ENCODE measurements around the gene IQGAP1.

IQGAP1 gene

DNA sequence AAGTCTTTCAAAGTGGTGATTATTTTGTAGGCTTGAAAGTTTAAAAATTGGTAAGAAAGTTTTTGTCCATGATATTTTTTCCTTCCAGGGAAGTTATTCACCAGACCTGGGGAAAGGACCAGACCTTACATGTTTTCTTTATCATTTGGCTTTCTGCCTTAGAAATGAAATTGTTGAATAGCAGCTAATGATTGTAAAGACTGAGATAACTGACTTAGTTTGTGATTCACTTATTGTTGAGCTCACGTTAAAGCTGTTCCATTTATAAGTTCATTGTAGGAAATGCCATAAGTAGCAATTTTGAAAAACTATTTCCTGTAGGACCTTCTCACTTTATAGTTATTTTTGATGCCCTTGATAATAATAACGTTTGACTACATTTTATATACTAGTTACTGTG, 51.9 kb downstream of the IQGAP1 start:
- no peak for DNase-seq (ENCODE audit: low read depth)

- no peak for DNase-seq (ENCODE audit: low read depth)
Measured at GRCh38 chr15:90441027-90441426, 53.0 kb downstream of the IQGAP1 start.

DNA sequence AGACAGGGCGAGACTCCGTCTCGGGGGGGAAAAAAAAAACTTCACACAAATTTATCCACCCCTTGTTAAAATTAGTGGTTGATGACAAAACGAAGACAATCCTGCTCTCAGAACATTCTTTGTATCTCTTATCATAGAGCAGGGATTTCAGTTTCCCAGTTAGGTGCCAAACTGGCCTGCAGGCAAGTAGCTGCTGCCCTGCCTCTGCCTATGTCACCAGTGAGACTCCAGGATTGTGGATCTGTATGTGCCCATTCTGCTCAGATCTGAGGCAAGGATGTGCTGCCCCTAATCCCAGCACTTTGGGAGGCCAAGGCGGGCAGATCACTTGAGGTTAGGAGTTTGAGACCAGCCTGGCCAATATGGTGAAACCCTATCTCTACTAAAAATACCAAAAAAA, 54.4 kb downstream of the IQGAP1 start:
- DNase-seq (ENCODE audit: low read depth) = no peak

DNA sequence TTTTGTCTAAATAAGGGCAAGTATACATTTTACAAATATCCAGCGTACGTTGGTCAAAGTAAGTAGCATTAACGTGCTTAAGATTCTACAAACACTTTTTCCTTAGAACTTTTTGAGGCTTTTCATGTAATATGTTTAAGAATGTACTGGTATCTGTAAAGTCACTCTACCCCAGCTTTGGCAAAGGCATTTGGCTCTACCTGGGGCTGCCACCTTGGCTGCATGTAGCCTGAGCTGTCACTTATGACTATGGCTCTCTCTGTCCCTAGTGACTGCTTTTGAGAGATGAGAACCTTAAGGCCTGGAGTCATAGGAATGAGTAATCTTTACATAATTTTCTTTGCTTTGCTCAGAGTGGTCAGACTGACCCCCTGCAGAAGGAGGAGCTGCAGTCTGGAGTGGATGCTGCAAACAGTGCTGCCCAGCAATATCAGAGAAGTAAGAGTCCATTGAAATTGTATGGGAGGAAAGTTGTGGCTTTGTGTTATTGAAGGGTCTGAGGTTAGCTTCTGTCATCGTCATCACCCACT, 61.2 kb downstream of the IQGAP1 start:
- DNase-seq (ENCODE audit: low read depth) = no peak

GRCh38 chr15:90451053-90451850, 63.2 kb downstream of the IQGAP1 start:
- no peak for DNase-seq (ENCODE audit: low read depth)

DNA sequence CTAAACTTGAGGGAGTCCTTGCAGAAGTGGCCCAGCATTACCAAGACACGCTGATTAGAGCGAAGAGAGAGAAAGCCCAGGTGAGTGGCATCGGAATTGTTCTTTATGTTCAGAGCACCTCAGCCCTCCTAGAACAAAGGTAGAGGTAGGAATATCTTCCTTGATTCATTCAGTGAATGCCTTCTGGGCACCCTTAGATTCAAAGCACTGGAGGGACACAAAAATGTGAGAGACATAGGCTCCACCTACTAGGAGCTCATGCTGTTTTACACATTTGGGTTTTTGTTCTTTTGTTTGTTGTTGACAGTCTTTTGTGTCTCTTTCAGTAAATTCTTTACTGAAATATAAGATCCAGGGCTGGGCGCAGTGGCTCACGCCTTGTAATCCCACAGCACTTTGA, 68.2 kb downstream of the IQGAP1 start:
- DNase-seq (ENCODE audit: low read depth) = no peak

- DNase-seq (ENCODE audit: low read depth) = no peak
Measured at GRCh38 chr15:90458061-90458460, 70.0 kb downstream of the IQGAP1 start.

DNA sequence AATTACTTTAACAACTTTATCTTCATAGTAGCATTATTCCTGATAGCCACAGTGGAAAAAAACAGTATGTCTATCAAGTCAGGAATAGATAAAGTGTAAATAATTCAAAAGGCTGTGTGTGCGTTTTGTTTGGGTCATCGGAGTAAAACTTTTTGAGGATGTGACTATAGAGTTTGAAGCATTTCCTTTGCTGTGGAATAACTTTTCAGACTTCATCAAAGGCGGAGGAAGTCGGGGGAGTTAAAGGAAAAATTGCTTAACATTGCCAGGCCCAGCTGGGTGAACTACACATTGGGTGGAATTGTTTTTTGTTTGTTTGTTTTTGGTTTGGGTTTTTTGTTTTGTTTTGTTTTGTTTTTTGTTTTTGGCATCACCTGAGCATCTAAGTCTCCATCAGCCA, 71.3 kb downstream of the IQGAP1 start:
- no peak for DNase-seq (ENCODE audit: low read depth)

DNA sequence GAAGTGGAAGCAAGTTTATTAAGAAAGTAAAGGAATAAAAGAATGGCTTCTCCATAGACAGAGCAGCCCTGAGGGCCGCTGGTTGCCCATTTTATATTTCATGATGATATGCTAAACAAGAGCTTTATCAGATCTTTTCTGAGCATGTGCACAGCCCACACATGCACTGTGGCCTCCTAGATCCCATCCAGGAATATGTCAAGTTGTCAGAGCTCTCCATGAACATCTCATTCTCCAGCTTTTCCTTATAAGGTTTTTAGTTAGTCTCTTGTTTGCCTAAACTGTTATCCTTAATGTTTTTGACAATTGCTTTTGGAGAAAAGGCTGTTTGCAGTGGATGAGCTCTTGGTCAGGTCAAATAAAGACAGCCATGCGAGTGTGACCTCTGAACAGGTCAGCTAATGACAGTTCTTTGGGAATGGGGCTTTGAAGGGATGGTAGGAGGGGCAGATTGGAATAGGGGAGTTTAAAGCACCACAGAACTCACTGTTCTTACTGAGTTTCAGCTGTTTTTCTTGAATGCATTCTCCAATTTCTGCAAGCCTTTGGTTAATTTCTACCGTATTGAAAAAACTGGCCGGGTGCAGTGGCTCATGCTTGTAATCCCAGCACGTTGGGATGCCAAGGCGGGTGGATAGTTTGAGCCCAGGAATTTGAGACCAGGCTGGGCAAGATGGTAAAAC, 72.2 kb downstream of the IQGAP1 start:
- no peak for DNase-seq (ENCODE audit: low read depth)

GRCh38 chr15:90463381-90463780, 75.3 kb downstream of the IQGAP1 start:
- no peak for DNase-seq (ENCODE audit: low read depth)

- no peak for DNase-seq (ENCODE audit: low read depth)
Measured at GRCh38 chr15:90465140-90465929, 77.3 kb downstream of the IQGAP1 start.

DNA sequence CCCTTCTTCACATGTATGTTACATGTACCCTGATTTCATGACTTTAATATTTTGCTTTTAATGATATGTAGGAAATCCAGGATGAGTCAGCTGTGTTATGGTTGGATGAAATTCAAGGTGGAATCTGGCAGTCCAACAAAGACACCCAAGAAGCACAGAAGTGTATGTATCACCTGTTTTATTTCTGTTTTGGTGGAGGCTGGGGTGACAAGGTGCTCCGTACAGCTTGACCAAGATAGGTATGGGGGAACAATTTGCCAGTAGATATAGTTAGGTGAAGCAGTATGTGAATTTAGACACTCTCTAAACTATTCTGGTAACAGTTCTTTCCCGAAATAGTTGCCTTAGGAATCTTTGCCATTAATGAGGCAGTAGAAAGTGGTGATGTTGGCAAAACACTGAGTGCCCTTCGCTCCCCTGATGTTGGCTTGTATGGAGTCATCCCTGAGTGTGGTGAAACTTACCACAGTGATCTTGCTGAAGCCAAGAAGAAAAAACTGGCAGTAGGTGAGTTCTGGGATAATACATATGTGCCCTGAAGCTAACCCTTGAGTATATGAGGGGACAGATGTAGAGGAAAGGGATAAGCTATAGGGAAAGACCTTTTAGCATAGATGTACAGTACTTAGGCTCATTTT, 78.0 kb downstream of the IQGAP1 start:
- no peak for DNase-seq (ENCODE audit: low read depth)

- no peak for DNase-seq (ENCODE audit: low read depth)
Measured at GRCh38 chr15:90469723-90470122, 81.7 kb downstream of the IQGAP1 start.

DNA sequence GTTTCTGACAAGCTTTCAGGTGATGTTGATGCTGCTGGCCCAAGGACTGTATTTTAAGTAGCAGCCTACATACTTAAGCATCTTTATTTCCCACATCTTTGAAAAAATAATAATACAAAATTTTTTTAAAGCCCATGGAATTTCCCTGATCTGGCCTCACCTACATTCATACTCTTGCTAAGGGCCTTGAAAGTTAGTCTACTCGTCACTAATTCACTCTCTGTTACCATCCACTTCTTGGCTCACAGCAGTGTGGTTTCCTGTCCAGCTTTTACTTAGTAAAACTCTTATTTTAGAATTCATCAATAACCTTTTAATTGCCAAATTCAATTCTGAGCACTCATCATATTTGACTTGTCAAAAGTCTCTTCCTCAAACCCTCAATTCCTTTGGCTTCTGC, 82.4 kb downstream of the IQGAP1 start:
- no peak for DNase-seq (ENCODE audit: low read depth)

- DNase-seq (ENCODE audit: low read depth) = no peak
Measured at GRCh38 chr15:90471126-90471525, 83.1 kb downstream of the IQGAP1 start.

DNA sequence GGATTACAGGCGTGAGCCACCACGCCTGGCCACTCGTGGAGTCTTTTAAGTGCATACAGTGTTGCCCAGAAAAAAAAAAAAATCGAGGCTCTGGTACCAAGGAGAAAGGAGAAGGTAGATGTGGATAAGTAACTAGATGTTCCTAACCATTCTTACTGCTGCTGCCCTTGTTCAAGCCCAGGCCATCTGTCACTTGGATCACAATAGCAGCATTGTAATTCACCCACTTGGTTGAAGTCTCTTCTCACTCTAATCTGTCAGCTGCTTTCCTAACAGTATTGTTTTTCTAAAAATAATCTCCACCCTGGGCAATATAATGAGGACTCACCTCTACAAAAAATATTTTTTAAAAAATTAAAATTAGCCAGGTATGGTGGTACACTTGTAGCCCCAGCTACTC, 83.7 kb downstream of the IQGAP1 start:
- DNase-seq (ENCODE audit: low read depth) = no peak

DNA sequence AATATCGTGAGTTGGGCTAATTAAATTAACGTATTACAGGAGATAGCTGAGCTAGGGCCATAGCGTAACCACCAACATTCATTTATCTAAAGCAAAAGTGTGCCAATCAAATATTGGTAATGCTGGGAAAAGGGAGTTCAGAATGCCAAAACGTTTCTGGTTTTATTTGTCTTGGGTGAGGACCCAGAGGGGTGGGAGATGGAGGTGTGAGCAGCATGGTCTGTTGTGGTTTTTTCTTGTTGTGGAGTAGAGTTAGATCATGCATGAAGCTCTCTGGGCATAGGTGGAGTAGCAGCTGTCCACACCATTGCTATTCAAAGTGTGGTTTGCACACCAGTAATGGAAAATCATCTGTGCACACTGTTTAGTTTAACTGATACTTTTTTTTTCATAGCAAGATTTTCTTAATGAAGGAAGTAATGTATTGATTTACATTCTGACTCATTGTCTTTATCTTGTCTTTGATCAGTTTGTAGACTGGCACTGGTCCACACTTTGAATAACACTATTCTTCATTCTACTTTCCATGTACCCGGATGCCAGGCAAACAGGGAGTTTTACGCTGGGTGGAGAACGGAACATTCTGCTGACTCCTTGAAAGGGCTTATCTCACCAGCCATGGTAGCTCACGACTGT, 90.9 kb downstream of the IQGAP1 start:
- DNase-seq (ENCODE audit: low read depth) = no peak

DNA sequence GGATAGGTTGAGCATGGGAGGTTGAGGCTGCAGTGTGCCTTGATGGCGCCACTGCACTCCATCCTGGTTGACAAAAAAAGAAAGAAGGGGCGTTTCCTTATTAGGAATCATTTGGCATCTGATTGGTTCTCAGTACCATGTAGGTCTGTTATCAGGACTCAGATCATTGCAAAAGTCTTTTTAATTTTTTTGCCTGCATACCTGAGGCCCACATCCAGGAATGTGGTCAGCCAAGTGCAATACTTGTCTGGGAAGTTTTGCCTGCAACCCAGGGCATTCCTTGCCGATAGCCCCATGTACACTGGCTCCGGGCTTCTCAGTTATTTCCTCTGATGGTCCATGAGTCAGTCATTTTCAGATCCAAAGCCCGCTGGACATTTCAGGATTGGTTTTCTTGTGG, 91.6 kb downstream of the IQGAP1 start:
- DNase-seq (ENCODE audit: low read depth) = no peak

- DNase-seq (ENCODE audit: low read depth) = no peak
Measured at GRCh38 chr15:90481023-90481422, 93.0 kb downstream of the IQGAP1 start.

GRCh38 chr15:90482124-90483011, 94.3 kb downstream of the IQGAP1 start:
- DNase-seq (ENCODE audit: low read depth) = no peak

DNA sequence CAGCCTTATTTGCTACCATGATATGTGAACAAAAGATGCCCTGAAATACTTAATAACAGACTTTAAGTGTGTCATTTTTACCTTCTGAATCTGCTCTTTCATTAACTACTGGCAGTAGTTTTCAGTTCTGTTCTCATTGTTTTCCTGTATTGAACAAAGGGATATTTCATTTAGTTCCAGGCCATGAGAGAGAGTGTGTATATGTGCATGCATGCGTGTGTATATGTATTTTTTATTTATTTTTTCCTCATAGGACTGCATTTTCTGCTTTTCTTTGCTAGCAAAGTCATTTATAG, 94.9 kb downstream of the IQGAP1 start:
- DNase-seq (ENCODE audit: low read depth) = no peak
